Measurements from ENCODE around the gene ACADSB. TPM values are rescaled to one million over a fixed set of nuclear protein-coding genes. Genes with fewer than 3 reads are reported as not detected.

The ACADSB gene
- total RNA-seq, 3 donors from 2014 or later: 22.6 to 32.4 (median 31.8) TPM

DNA sequence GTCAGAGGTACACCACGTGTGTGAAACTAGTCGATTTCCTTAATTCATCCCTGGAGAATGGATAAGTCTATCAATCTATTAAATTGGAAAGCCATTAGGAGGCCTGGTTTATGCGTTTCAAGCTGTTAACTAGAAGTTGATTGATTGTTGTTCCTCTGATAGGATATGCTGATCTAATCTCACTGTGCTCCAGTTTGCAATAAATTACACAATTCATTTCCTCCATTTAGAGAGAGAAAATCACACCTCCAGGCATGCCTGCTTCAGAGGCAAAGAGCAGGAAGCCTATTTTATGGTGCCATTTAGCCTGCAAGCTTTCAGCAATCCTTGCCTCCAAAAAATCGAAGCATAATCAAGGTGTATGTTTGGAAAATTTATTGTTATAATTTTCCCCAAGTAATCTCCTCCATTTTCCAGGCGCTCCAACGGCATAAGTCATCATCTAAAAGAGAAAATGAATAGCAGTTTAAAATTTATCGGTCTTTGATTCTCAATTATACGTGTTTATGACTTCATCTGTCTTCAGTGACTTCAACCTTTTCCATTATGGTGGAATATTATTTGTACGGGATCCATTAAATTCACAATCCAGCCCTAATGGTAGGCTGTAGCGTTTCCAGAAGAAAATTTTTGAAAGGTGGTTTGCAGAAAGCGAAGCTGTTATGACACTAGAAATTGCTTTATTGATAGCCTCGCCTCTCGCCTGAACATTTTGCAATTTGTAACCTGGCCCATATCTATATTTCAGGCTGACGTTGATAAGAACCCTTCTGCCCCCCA is 84.0 kb downstream of the ACADSB start:
- Histone ChIP-seq H3K9me3 (no peaks in the 10 kb centered on the region), H3K27ac (no peak overlapping the region), H3K27me3 (peaks cover 0 to 6% of the 10 kb centered on the region in 2 donors), H3K36me3 (no peaks in the 10 kb centered on the region), H3K4me1 (no peaks in the 10 kb centered on the region), H3K4me3 (no peak overlapping the region)
- TF ChIP-seq POLR2AphosphoS5 (IDR thresholded peaks at IDR 0.05): no peak
- TF ChIP-seq, protein P1, sequence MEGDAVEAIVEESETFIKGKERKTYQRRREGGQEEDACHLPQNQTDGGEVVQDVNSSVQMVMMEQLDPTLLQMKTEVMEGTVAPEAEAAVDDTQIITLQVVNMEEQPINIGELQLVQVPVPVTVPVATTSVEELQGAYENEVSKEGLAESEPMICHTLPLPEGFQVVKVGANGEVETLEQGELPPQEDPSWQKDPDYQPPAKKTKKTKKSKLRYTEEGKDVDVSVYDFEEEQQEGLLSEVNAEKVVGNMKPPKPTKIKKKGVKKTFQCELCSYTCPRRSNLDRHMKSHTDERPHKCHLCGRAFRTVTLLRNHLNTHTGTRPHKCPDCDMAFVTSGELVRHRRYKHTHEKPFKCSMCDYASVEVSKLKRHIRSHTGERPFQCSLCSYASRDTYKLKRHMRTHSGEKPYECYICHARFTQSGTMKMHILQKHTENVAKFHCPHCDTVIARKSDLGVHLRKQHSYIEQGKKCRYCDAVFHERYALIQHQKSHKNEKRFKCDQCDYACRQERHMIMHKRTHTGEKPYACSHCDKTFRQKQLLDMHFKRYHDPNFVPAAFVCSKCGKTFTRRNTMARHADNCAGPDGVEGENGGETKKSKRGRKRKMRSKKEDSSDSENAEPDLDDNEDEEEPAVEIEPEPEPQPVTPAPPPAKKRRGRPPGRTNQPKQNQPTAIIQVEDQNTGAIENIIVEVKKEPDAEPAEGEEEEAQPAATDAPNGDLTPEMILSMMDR (IDR thresholded peaks at IDR 0.05): no peak
- no peak for TF ChIP-seq POLR2A (IDR thresholded peaks at IDR 0.05)
- intact Hi-C loops (cut with DNase I; ENCODE audit: low total_unique reads): no loop called here
- no peak for DNase-seq (ENCODE audit: low spot score in 2 of 2)

DNA sequence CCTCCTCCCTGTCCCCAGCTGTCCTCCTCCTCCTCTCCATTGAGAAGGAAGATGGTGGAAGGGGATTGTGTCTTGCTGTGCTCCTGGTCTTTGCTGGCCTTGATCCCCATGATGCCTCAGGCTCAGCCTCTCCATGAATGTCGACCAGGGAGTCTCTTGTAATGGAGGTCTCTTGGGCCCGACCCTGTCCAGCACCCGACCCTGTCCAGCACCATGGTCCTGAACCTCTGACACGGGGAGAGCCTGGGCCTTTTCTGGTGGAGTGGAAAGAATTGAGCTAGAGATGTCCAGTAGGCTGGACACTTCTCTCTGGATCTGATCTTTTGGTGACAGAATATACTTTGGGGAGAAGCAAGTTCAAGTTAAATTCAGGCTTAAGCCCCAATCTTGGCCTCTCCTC is 84.7 kb downstream of the ACADSB start:
- no peak overlapping the region for H3K27ac ChIP-seq
- TF ChIP-seq POLR2A (IDR thresholded peaks at IDR 0.05): no peak
- no peak for TF ChIP-seq POLR2AphosphoS5 (IDR thresholded peaks at IDR 0.05)
- TF ChIP-seq, protein P1 (IDR thresholded peaks at IDR 0.05): no peak
- H3K27me3 ChIP-seq: peaks cover 0 to 6% of the 10 kb centered on the region in 2 donors
- DNase-seq (ENCODE audit: low spot score in 2 of 2): no peak
- no peaks in the 10 kb centered on the region for H3K4me1 ChIP-seq
- H3K9me3 ChIP-seq: no peaks in the 10 kb centered on the region
- no peaks in the 10 kb centered on the region for H3K36me3 ChIP-seq
- H3K4me3 ChIP-seq: no peak overlapping the region
- intact Hi-C loops (cut with DNase I; ENCODE audit: low total_unique reads): no loop called here

DNA sequence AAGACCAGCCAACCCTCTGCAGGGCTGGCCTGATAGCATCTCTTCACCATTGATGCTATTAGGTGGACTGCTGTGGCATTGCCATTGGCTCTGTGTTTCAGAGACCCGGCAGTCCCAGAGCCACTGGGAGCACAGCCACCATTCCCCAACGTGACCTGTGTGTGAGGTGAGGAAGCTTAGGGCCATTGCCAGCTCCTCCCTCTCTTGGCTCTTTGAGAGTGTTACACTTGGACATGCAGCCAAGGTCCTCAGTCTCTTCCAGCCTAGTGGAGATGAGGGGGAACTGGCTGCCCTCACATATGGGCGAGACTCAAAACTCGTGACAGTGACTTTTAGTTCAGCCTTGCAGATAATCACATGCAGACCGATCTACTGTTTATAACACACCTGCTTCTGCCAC is 87.6 kb downstream of the ACADSB start:
- peaks cover 0 to 3% of the 10 kb centered on the region in 2 donors for H3K27me3 ChIP-seq
- H3K36me3 ChIP-seq: no peaks in the 10 kb centered on the region
- no peak overlapping the region for H3K4me3 ChIP-seq
- H3K4me1 ChIP-seq: no peaks in the 10 kb centered on the region
- TF ChIP-seq, protein P1 (IDR thresholded peaks at IDR 0.05): no peak
- TF ChIP-seq POLR2AphosphoS5 (IDR thresholded peaks at IDR 0.05) (no peak), POLR2A (IDR thresholded peaks at IDR 0.05) (no peak)
- H3K9me3 ChIP-seq: no peaks in the 10 kb centered on the region
- intact Hi-C loops (cut with DNase I; ENCODE audit: low total_unique reads): no loop called here
- H3K27ac ChIP-seq: no peak overlapping the region
- no peak for DNase-seq (ENCODE audit: low spot score in 2 of 2)

DNA sequence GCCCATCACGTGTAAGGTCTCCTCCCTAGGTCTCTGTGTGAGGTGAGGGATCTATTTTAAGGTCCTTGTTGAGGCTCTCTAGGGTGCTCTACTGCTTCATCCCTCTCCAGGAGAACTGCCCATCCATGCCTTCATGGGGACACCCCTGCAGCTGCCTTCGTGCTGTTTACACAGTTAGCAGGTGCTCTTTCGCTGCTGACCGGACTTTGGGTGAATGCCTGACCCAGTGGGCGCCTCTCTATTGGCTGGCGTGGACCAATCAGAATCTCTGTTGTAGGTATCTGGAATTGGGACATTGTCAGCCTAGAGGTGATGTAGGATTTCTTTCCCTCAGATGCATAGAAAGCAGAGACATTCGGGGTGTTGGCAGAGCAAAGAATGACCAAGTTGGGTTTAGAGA is 88.2 kb downstream of the ACADSB start:
- intact Hi-C loops (cut with DNase I; ENCODE audit: low total_unique reads): no loop called here
- DNase-seq (ENCODE audit: low spot score in 2 of 2): no peak
- H3K36me3 ChIP-seq: no peaks in the 10 kb centered on the region
- no peak overlapping the region for H3K27ac ChIP-seq
- no peak overlapping the region for H3K4me3 ChIP-seq
- H3K4me1 ChIP-seq: no peaks in the 10 kb centered on the region
- H3K27me3 ChIP-seq: peaks cover 0 to 3% of the 10 kb centered on the region in 2 donors
- H3K9me3 ChIP-seq: no peaks in the 10 kb centered on the region
- TF ChIP-seq POLR2A (IDR thresholded peaks at IDR 0.05) (no peak), POLR2AphosphoS5 (IDR thresholded peaks at IDR 0.05) (no peak)
- TF ChIP-seq, protein P1 (IDR thresholded peaks at IDR 0.05): no peak

DNA sequence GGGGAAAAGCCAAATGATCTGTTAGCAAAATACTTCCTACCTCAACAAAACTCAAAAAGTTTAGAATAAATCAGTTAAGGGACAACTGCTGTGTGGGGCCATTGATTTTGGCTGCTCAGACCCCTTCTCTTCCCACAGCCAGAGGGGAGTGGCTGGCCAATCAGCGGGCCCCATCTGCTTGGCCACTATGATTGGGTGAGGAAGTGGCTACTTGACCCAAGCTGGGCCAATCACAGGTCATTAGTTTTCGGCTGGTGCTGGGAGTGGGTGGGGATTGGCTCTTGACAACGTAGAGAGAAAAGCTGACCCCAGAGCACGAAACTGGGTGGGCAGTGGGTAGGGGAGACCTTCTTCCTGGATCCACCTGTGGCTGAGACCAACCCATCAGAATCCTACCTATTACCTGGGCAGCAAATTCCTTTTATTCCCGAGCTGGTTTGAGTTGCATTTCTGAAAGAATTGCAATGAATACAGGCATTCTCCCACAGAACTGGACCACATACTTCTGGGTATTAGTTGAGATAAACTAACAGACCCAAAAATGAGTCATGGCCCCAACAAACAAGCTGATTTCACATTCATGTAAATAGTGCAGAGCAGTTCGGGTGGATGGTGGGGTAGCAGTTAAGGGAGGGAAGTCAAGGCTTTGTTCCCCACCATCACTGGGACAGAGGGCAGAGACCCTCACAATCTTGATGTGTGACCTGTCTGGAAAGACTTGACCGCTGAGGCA is 91.4 kb downstream of the ACADSB start:
- Histone ChIP-seq H3K36me3 (no peaks in the 10 kb centered on the region), H3K27me3 (peaks cover 0 to 13% of the 10 kb centered on the region in 2 donors), H3K9me3 (no peaks in the 10 kb centered on the region), H3K4me3 (no peak overlapping the region), H3K4me1 (no peaks in the 10 kb centered on the region), H3K27ac (no peak overlapping the region)
- intact Hi-C loops (cut with DNase I; ENCODE audit: low total_unique reads): no loop called here
- no peak for TF ChIP-seq POLR2AphosphoS5 (IDR thresholded peaks at IDR 0.05)
- TF ChIP-seq POLR2A (IDR thresholded peaks at IDR 0.05): no peak
- TF ChIP-seq, protein P1 (IDR thresholded peaks at IDR 0.05): no peak
- no peak for DNase-seq (ENCODE audit: low spot score in 2 of 2)

All from breast epithelium (tissue), 4 donors.